Activated CD4-positive, alpha-beta T cell treated with anti-CD3 and anti-CD28 coated beads for 36 hours (primary cell): ENCODE measurements around the gene RAP1GAP. TPM values are rescaled to one million over a fixed set of nuclear protein-coding genes. Genes with fewer than 3 reads are reported as not detected.

ENCODE experiments used
- ATAC-seq: fragments of 200-7000 bp; cut with Tn5 transposase; one replicate; pipeline ENCODE4 v1.10.0; 2021; ENCODE audit warnings: mild to moderate bottlenecking, moderate library complexity
- CTCF ChIA-PET: fragments of 350-600 bp; sonication (Branson Sonifier 250); formaldehyde crosslinking; loops from one replicate; lab custom pipeline; 2021; ENCODE audit warnings: antibody characterized with exemption; lab: Charles Lee
- POLR2A ChIA-PET: fragments of 350-600 bp; sonication (Branson Sonifier 250); formaldehyde crosslinking; loops from one replicate; lab custom pipeline; 2021; ENCODE audit warnings: antibody characterized with exemption, inconsistent platforms; lab: Charles Lee
- DNase-seq: peaks from one replicate; pipeline ENCODE4 v3.0.0-alpha.2; 2020
- H3K27ac Mint-ChIP-seq: one replicate; pipeline ENCODE4 v1.8.0; 2021; ENCODE audit warnings: mixed read lengths
- H3K27me3 Mint-ChIP-seq: one replicate; pipeline ENCODE4 v1.8.0; 2021; ENCODE audit warnings: mixed read lengths
- H3K36me3 Mint-ChIP-seq: one replicate; pipeline ENCODE4 v1.8.0; 2021; ENCODE audit warnings: low read depth, mixed read lengths
- H3K4me1 Mint-ChIP-seq: one replicate; pipeline ENCODE4 v1.8.0; 2021; ENCODE audit warnings: mixed read lengths
- H3K4me3 Mint-ChIP-seq: one replicate; pipeline ENCODE4 v1.8.0; 2021; ENCODE audit warnings: mild to moderate bottlenecking, moderate library complexity, mixed read lengths
- H3K9me3 Mint-ChIP-seq: one replicate; pipeline ENCODE4 v1.8.0; 2021; ENCODE audit warnings: low read depth, mixed read lengths
- intact Hi-C, 2 experiments: fragments of 100-400 bp; cut with DNase I in 1 of 2; cut with micrococcal nuclease in 1 of 2; formaldehyde crosslinking; loops; one replicate each; pipeline versions ENCODE4 v1.14.2 to v1.15.1; 2022 to 2024; cut with DNase I, micrococcal nuclease
- total RNA-seq, 2 experiments: library from RNA; stranded (reverse); gene quantifications; one replicate each; pipeline ENCODE4 v1.2.3, GENCODE V29; 2021

The RAP1GAP gene
- total RNA-seq, 2 experiments from 2014 or later, result 2.1 to 2.5 TPM

- H3K27me3 Mint-ChIP-seq, result peaks cover 21% of the 10 kb centered on the region
- intact Hi-C loops, result loop anchor here in 1 of 2 experiments (1.0 to 2.0 kb wide), 2 partner anchors 15 to 36 kb away; no protein-coding TSS in a partner anchor
Measured at GRCh38 chr1:21622466-21623315, 46.5 kb downstream of the RAP1GAP start.

GRCh38 chr1:21621761-21622436 lies 47.3 kb downstream of the RAP1GAP start:
- ChIA-PET POLR2A (no interaction called here), CTCF (no interaction called here)
- intact Hi-C loops, result loop anchor here in 1 of 2 experiments (1.0 to 2.0 kb wide), 2 partner anchors 15 to 37 kb away; no protein-coding TSS in a partner anchor
- no peaks in the 10 kb centered on the region for H3K9me3 Mint-ChIP-seq
- peaks cover 21% of the 10 kb centered on the region for H3K27me3 Mint-ChIP-seq
- peak overlapping the region; percentile 29 for H3K4me3 Mint-ChIP-seq
- peaks cover 2% of the 10 kb centered on the region for H3K4me1 Mint-ChIP-seq
- ATAC-seq (no peak), DNase-seq (no peak)
- H3K27ac Mint-ChIP-seq, result no peak overlapping the region
- no peaks in the 10 kb centered on the region for H3K36me3 Mint-ChIP-seq

More at GRCh38 chr1:21622466-21623315, 46.5 kb downstream of the RAP1GAP start:
- Mint-ChIP-seq H3K4me1 (peaks cover 2% of the 10 kb centered on the region), H3K4me3 (peak overlapping the region; percentile 35), H3K9me3 (no peaks in the 10 kb centered on the region), H3K36me3 (no peaks in the 10 kb centered on the region), H3K27ac (no peak overlapping the region)
- CTCF ChIA-PET, result no interaction called here
- POLR2A ChIA-PET, result no interaction called here
- ATAC-seq (peak; percentile 85), DNase-seq (peak; percentile 75)

DNA sequence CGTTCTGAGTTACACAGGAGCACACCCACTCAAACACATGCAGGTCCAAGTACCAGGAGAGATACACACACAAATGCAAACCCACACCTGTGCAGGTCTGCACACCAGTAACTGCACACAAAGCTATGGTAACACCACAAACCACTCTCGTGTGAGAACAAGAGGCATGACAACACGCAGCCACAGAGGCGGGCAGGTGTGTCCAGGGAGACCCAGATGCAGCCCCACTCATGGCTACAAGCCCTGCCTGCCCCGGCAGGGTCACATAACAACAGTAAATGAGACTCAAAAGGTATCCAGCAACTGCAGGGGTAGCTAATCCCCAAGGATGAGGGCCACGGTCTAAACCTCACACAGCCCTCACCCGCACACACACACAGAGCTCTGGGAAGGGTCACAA lies 48.1 kb downstream of the RAP1GAP start:
- Mint-ChIP-seq H3K9me3 (no peaks in the 10 kb centered on the region), H3K4me1 (peaks cover 2% of the 10 kb centered on the region), H3K36me3 (no peaks in the 10 kb centered on the region), H3K27me3 (peaks cover 21% of the 10 kb centered on the region), H3K27ac (no peak overlapping the region), H3K4me3 (no peak overlapping the region)
- no peak for DNase-seq
- ChIA-PET CTCF (no interaction called here), POLR2A (interaction anchor here (0.6 kb wide), 1 partner anchor 433 kb away, joined by 3 read pairs; no protein-coding TSS in a partner anchor)
- ATAC-seq, result no peak
- intact Hi-C loops, result no loop called here

- no peak overlapping the region for H3K27ac Mint-ChIP-seq
- H3K4me1 Mint-ChIP-seq, result peaks cover 2% of the 10 kb centered on the region
- H3K9me3 Mint-ChIP-seq, result no peaks in the 10 kb centered on the region
- H3K27me3 Mint-ChIP-seq, result peaks cover 21% of the 10 kb centered on the region
- intact Hi-C loops, result no loop called here
- ATAC-seq, result no peak
- ChIA-PET CTCF (interaction anchor here (0.7 kb wide), 1 partner anchor 903 kb away, joined by 5 read pairs; the partner anchor contains the start of gene KIF17), POLR2A (interaction anchor here (0.6 kb wide), 1 partner anchor 433 kb away, joined by 3 read pairs; no protein-coding TSS in a partner anchor)
- DNase-seq, result no peak
- H3K36me3 Mint-ChIP-seq, result no peaks in the 10 kb centered on the region
- no peak overlapping the region for H3K4me3 Mint-ChIP-seq
Measured at GRCh38 chr1:21620496-21620895, 48.7 kb downstream of the RAP1GAP start.

DNA sequence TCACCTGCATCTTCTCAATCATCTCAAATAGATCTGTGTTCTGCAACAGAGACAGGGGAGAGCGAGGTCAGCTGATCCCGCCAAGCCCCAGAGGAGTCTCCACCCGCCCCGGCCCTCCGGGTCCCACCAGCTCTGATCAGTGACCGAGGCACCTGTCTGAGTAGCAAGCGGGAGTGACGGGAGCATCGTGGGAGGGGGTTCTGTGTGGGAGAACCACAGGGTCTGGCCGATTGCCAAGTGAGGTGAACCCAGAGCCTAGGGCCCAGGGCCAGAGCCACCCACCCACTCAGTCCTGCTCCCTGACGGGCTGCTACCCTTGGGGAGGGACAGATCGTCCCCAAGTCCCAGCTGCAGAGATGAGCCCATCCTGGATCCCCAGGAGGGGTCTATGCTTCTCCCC lies 49.1 kb downstream of the RAP1GAP start:
- Mint-ChIP-seq H3K27me3 (peaks cover 21% of the 10 kb centered on the region), H3K9me3 (no peaks in the 10 kb centered on the region), H3K4me1 (peaks cover 2% of the 10 kb centered on the region), H3K4me3 (no peak overlapping the region), H3K36me3 (no peaks in the 10 kb centered on the region), H3K27ac (no peak overlapping the region)
- DNase-seq (no peak), ATAC-seq (no peak)
- ChIA-PET POLR2A (no interaction called here), CTCF (interaction anchor here (0.7 kb wide), 1 partner anchor 902 kb away, joined by 5 read pairs; the partner anchor contains the start of gene KIF17)
- intact Hi-C loops, result no loop called here

DNA sequence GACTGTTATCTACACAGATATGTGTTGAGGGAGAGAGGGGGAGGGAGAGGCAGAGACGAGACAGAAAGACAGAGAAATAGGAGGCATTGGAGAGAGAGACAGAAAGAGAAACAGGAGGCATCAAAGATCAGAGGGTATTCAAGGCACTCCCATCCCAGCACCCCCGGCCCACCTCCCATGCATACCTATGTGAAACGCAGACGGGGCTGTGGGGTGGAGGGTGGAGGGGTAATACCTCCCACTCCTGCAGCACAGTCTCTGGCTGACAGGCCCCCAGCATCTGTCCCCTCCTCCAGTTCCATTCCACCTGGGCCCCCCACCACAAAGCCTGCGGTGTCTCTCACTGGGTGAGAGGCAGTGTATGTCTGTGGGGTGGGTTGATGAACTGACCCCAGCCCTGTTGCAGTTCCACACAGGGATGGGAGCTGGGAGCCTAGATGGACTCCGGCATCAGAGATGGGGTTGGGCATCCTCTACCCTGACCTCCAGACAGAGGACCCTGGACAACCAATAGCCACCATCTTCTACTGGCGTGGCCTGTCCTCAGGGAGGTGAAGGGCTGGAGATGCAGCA lies 49.7 kb downstream of the RAP1GAP start:
- CTCF ChIA-PET, result no interaction called here
- H3K27me3 Mint-ChIP-seq, result peaks cover 21% of the 10 kb centered on the region
- no peak overlapping the region for H3K4me3 Mint-ChIP-seq
- peaks cover 2% of the 10 kb centered on the region for H3K4me1 Mint-ChIP-seq
- no peaks in the 10 kb centered on the region for H3K36me3 Mint-ChIP-seq
- no peaks in the 10 kb centered on the region for H3K9me3 Mint-ChIP-seq
- no peak overlapping the region for H3K27ac Mint-ChIP-seq
- no peak for ATAC-seq
- intact Hi-C loops, result no loop called here
- no peak for DNase-seq
- POLR2A ChIA-PET, result no interaction called here

DNA sequence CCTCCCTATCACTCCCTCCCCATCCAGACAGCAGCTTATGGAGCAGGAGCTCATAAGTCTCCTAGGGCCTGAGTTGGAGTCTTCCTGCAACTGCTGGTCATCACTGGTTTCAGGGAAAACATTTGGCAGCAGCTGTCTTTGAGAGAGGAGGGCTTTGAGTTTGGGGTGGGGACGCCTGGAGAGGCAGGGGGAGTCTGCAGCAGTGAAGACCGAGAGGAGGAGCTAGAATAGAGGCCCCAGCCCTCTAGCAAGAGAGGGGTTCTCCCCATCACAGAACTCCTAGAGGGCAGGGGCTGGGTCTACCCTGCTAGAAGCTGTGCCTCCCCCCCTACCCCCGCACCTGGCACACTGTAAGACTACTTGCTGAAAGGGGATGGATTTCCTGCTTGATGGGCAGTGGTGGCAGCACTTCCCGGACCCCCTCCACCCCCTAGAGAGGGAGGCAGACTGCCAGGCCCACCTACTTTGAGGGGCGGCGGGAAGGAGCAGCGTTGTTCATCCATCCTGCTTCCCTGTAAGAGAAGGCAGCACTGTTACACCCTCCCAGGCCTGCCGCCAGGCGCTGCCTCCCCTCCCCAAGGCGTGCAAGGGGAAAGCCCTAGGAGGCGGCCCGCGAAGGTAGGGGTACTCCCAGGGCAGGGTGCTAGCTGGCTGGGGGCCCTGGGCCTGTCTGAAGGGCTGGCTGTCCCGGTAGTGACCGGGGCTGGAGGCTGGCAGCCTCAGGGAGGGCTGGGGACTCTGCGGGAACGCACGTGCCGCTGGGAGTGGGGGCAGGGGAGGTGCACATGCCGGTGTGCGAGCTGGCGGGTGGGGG lies 50.4 kb downstream of the RAP1GAP start:
- Mint-ChIP-seq H3K36me3 (no peaks in the 10 kb centered on the region), H3K9me3 (no peaks in the 10 kb centered on the region), H3K27me3 (peaks cover 18% of the 10 kb centered on the region), H3K4me3 (no peak overlapping the region), H3K27ac (no peak overlapping the region), H3K4me1 (peaks cover 2% of the 10 kb centered on the region)
- ChIA-PET POLR2A (no interaction called here), CTCF (interaction anchor here (0.7 kb wide), 1 partner anchor 882 kb away, joined by 3 read pairs; no protein-coding TSS in a partner anchor)
- ATAC-seq, result no peak
- intact Hi-C loops, result no loop called here
- no peak for DNase-seq

DNA sequence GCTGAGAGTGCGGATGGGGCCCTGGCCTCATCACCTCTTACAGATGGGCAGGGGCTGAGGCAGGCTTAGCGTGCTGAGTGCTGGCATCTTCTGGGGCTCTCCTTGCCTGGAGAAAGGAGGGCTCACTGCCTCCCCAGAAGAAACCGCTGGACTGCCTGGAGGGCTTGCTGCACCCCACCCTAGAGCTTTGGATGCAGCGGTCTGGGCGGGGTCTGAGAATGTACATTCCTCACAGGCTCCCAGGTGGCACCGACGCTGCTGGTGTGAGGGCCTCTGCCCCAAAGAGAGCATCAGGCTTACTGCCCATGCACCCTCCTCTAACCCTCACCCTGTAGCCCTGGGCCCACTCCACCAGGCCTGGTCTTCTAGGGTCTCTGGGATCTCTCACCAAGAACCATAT lies 51.1 kb downstream of the RAP1GAP start:
- DNase-seq (no peak), ATAC-seq (no peak)
- peaks cover 18% of the 10 kb centered on the region for H3K27me3 Mint-ChIP-seq
- CTCF ChIA-PET, result no interaction called here
- intact Hi-C loops, result no loop called here
- H3K4me1 Mint-ChIP-seq, result peaks cover 2% of the 10 kb centered on the region
- POLR2A ChIA-PET, result no interaction called here
- no peak overlapping the region for H3K27ac Mint-ChIP-seq
- no peak overlapping the region for H3K4me3 Mint-ChIP-seq
- H3K9me3 Mint-ChIP-seq, result no peaks in the 10 kb centered on the region
- no peaks in the 10 kb centered on the region for H3K36me3 Mint-ChIP-seq

DNA sequence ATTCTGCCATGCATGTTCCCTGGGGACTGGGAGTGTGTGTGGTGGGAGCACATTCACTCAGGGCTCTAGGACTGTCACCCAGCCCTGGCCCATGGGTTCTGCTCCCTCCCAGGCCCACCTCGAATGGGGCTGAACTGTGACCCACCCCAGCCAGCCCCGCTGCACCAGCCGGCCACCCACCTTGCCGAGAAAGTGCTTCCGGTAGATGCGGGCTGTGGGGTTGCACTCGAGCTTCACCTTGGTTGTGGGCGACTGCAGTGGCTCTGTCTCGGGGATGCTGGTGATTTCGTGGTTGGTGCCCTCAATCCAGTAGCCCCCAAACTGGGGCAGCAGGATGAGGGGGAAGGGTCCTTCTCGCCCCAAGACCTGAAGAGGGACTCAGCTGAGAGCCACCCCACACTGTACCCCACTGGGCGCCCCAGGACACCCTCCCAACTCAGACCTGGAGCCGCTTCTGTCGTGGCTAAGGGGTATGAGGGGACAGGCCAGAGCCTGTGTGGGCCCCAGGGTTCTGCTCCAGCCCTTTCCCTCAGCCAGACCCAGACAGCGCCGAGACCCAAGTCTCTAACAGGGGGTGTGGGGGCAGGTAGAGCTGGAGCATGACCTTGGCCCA lies 51.9 kb downstream of the RAP1GAP start:
- DNase-seq, result no peak
- ChIA-PET POLR2A (no interaction called here), CTCF (no interaction called here)
- no peak for ATAC-seq
- Mint-ChIP-seq H3K9me3 (no peaks in the 10 kb centered on the region), H3K36me3 (no peaks in the 10 kb centered on the region), H3K27ac (no peak overlapping the region), H3K4me3 (no peak overlapping the region), H3K4me1 (no peaks in the 10 kb centered on the region), H3K27me3 (peaks cover 14% of the 10 kb centered on the region)
- intact Hi-C loops, result no loop called here

- H3K27me3 Mint-ChIP-seq, result peaks cover 10% of the 10 kb centered on the region
- no peak overlapping the region for H3K4me3 Mint-ChIP-seq
- no peaks in the 10 kb centered on the region for H3K4me1 Mint-ChIP-seq
- intact Hi-C loops, result no loop called here
- ChIA-PET POLR2A (no interaction called here), CTCF (interaction anchor here (1.1 to 1.2 kb wide), 2 partner anchors 20 to 80 kb away, joined by 3 read pairs; no protein-coding TSS in a partner anchor)
- DNase-seq (no peak), ATAC-seq (no peak)
- no peaks in the 10 kb centered on the region for H3K36me3 Mint-ChIP-seq
- H3K9me3 Mint-ChIP-seq, result no peaks in the 10 kb centered on the region
- no peak overlapping the region for H3K27ac Mint-ChIP-seq
Measured at GRCh38 chr1:21616372-21616771, 52.8 kb downstream of the RAP1GAP start.
